G401 (cell line): Measurements from ENCODE around the gene SLC2A5. TPM values are rescaled to one million over a fixed set of nuclear protein-coding genes. Genes with fewer than 3 reads are reported as not detected.
A peak's percentile ranks its signal among the peaks of the same experiment; 100 is the strongest.

ENCODE experiments used
- DNase-seq: peaks from one replicate; pipeline ENCODE4 v3.0.0-alpha.2; 2015; ENCODE audit warnings: low spot score
- in situ Hi-C: cut with HindIII; loops from 2 replicates; pipeline ENCODE4 v1.10.0; 2016; ENCODE audit warnings: low sequenced_read_pairs, mixed read lengths
- total RNA-seq: library from RNA; depleted of rRNA; stranded (reverse); fragments of >200 nt; shearing (Covaris generic); gene quantifications from 2 replicates; pipeline ENCODE4 v1.2.3, GENCODE V29; 2014

Gene SLC2A5
- total RNA-seq, 1 experiment from 2014 or later: 0.64 TPM

- DNase-seq: peak; percentile 2
- in situ Hi-C loops: no loop called here
Observed at GRCh38 chr1:9068981-9069325, 482 bp downstream of the SLC2A5 start.

GRCh38 chr1:9066945-9067807 is 2.3 kb downstream of the SLC2A5 start:
- in situ Hi-C loops: no loop called here
- no peak for DNase-seq

- in situ Hi-C loops: no loop called here
- no peak for DNase-seq
Observed at GRCh38 chr1:9065213-9065751, 4.2 kb downstream of the SLC2A5 start.

GRCh38 chr1:9062846-9063245 is 6.6 kb downstream of the SLC2A5 start:
- in situ Hi-C loops: no loop called here
- no peak for DNase-seq

- in situ Hi-C loops: no loop called here
- no peak for DNase-seq
Observed at GRCh38 chr1:9062021-9062471, 7.4 kb downstream of the SLC2A5 start.

- in situ Hi-C loops: no loop called here
- DNase-seq: no peak
Observed at GRCh38 chr1:9061252-9061960, 8.0 kb downstream of the SLC2A5 start.

GRCh38 chr1:9059891-9060744 is 9.3 kb downstream of the SLC2A5 start:
- DNase-seq: no peak
- in situ Hi-C loops: no loop called here

- in situ Hi-C loops: no loop called here
- no peak for DNase-seq
Observed at GRCh38 chr1:9058465-9058864, 11.0 kb downstream of the SLC2A5 start.

GRCh38 chr1:9057851-9058250 is 11.6 kb downstream of the SLC2A5 start:
- in situ Hi-C loops: no loop called here
- DNase-seq: no peak

GRCh38 chr1:9052272-9053049 is 17.0 kb downstream of the SLC2A5 start:
- in situ Hi-C loops: no loop called here
- DNase-seq: no peak

GRCh38 chr1:9051379-9051778 is 18.1 kb downstream of the SLC2A5 start:
- in situ Hi-C loops: no loop called here
- no peak for DNase-seq

GRCh38 chr1:9050803-9051202 is 18.6 kb downstream of the SLC2A5 start:
- no peak for DNase-seq
- in situ Hi-C loops: no loop called here

GRCh38 chr1:9048551-9048950 is 20.9 kb downstream of the SLC2A5 start:
- DNase-seq: no peak
- in situ Hi-C loops: no loop called here

- DNase-seq: no peak
- in situ Hi-C loops: no loop called here
Observed at GRCh38 chr1:9047019-9047418, 22.4 kb downstream of the SLC2A5 start.

GRCh38 chr1:9045861-9046510 is 23.4 kb downstream of the SLC2A5 start:
- DNase-seq: no peak
- in situ Hi-C loops: no loop called here

GRCh38 chr1:9044236-9044635 is 25.2 kb downstream of the SLC2A5 start:
- no peak for DNase-seq
- in situ Hi-C loops: no loop called here

GRCh38 chr1:9042272-9042671 is 27.2 kb downstream of the SLC2A5 start:
- no peak for DNase-seq
- in situ Hi-C loops: no loop called here

- DNase-seq: no peak
- in situ Hi-C loops: no loop called here
Observed at GRCh38 chr1:9041116-9041779, 28.2 kb downstream of the SLC2A5 start.
